Type B pancreatic cell (in vitro differentiated cells): ENCODE results near the gene TUBGCP5. TPM values are rescaled to one million over a fixed set of nuclear protein-coding genes. Genes with fewer than 3 reads are reported as not detected.
A peak's percentile ranks its signal among the peaks of the same experiment; 100 is the strongest.
"Not testable (repeated sequence)": the region's sequence is repeated elsewhere in the genome, so short reads cannot be mapped to it uniquely, and the experiment has no call there.

ENCODE experiments used
- DNase-seq: peaks from one replicate; pipeline ENCODE4 v3.0.0; 2021; ENCODE audit warnings: mixed read lengths; ENCODE audit not compliant: unreplicated experiment; ENCODE audit errors: extremely low spot score
- H3K27ac Mint-ChIP-seq: 2 replicates; pipeline ENCODE4 v1.8.0; 2021; ENCODE audit warnings: mild to moderate bottlenecking, mixed read lengths
- H3K27me3 Mint-ChIP-seq: 2 replicates; pipeline ENCODE4 v1.8.0; 2021; ENCODE audit warnings: mixed read lengths
- H3K36me3 Mint-ChIP-seq: 2 replicates; pipeline ENCODE4 v1.8.0; 2021; ENCODE audit warnings: mixed read lengths
- H3K4me1 Mint-ChIP-seq: one replicate; pipeline ENCODE4 v1.8.0; 2021; ENCODE audit warnings: mixed read lengths; ENCODE audit not compliant: unreplicated experiment
- H3K4me3 Mint-ChIP-seq: 2 replicates; pipeline ENCODE4 v1.8.0; 2021; ENCODE audit warnings: mild to moderate bottlenecking, mixed read lengths
- H3K9me3 Mint-ChIP-seq: 2 replicates; pipeline ENCODE4 v1.8.0; 2021; ENCODE audit warnings: mixed read lengths
- CTCF ChIP-seq: fragments of 200-600 bp; sonication (generic); conservative IDR thresholded peaks from 2 replicates; pipeline ENCODE4 v1.5.0; 2021; ENCODE audit warnings: antibody characterized with exemption, mild to moderate bottlenecking
- total RNA-seq: library from RNA; stranded (reverse); gene quantifications from 2 replicates; pipeline ENCODE4 v1.2.1, GENCODE V29; 2021; ENCODE audit warnings: low replicate concordance

TUBGCP5 gene
- total RNA-seq, 1 donor from 2014 or later, result 24.6 TPM

- no peaks in the 10 kb centered on the region for H3K36me3 Mint-ChIP-seq
- no peak overlapping the region for H3K4me3 Mint-ChIP-seq
- DNase-seq, result no peak
- TF ChIP-seq CTCF, result no peak
- H3K9me3 Mint-ChIP-seq, result no peaks in the 10 kb centered on the region
- no peaks in the 10 kb centered on the region for H3K4me1 Mint-ChIP-seq
- H3K27ac Mint-ChIP-seq, result no peak overlapping the region
- no peaks in the 10 kb centered on the region for H3K27me3 Mint-ChIP-seq
Observed at GRCh38 chr15:23050708-23051107, 11.3 kb upstream of the TUBGCP5 start.

DNA sequence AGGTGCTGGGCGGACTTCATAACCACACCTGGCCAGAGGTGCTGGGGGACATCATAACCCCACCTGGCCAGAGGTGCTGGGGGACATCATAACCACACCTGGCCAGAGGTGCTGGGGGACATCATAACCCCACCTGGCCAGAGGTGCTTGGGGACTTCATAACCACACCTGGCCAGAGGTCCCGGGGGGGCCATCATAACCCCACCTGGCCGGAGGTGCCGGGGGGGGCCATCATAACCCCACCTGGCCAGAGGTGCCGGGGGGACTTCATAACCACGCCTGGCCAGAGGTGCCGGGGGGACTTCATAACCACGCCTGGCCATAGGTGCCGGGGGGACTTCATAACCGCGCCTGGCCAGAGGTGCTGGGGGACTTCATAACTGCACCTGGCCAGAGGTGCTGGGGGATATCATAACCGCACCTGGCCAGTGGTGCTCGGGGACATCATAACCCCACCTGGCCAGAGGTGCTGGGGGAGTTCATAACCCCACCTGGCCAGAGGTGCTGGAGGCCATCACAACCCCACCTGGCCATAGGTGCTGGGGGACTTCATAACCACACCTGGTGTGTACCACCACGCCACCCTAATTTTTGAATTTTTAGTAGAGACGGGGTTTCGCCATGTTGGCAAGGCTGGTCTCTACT lies 10.7 kb upstream of the TUBGCP5 start:
- H3K36me3 Mint-ChIP-seq, result no peaks in the 10 kb centered on the region
- H3K27me3 Mint-ChIP-seq, result no peaks in the 10 kb centered on the region
- H3K9me3 Mint-ChIP-seq, result no peaks in the 10 kb centered on the region
- no peak for TF ChIP-seq CTCF
- no peak overlapping the region for H3K4me3 Mint-ChIP-seq
- DNase-seq, result no peak
- no peak overlapping the region for H3K27ac Mint-ChIP-seq
- H3K4me1 Mint-ChIP-seq, result no peaks in the 10 kb centered on the region

GRCh38 chr15:23048572-23049282 lies 9.4 kb upstream of the TUBGCP5 start:
- H3K4me3 Mint-ChIP-seq, DNase-seq, H3K9me3 Mint-ChIP-seq, H3K27ac Mint-ChIP-seq, H3K4me1 Mint-ChIP-seq, H3K27me3 Mint-ChIP-seq, H3K36me3 Mint-ChIP-seq: not testable (repeated sequence)

DNA sequence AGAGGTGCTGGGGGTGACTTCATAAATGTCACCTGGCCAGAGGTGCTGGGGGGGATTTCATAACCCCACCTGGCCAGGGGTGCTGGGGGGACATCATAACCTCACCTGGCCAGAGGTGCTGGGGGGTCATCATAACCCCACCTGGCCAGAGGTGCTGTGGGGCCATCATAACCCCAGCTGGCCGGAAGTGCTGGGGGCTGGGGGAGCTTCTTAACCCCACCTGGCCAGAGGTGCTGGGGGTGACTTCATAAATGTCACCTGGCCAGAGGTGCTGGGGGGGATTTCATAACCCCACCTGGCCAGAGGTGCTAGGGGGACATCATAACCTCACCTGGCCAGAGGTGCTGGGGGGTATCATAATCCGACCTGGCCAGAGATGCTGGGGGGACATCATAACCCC lies 4.6 kb upstream of the TUBGCP5 start:
- not testable (repeated sequence) for H3K9me3 Mint-ChIP-seq

DNA sequence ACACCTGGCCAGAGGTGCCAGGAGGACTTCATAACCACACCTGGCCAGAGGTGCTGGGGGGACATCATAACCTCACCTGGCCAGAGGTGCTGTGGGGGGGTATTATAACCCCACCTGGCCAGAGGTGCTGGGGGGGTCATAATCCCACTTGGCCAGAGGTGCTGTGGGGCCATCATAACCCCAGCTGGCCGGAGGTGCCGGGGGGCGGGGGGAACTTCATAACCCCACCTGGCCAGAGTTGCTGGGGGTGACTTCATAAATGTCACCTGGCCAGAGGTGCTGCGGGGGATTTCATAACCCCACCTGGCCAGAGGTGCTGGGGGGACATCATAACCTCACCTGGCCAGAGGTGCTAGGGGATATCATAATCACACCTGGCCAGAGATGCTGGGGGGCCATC lies 4.2 kb upstream of the TUBGCP5 start:
- H3K27me3 Mint-ChIP-seq, H3K4me3 Mint-ChIP-seq, H3K4me1 Mint-ChIP-seq, DNase-seq, H3K9me3 Mint-ChIP-seq, H3K36me3 Mint-ChIP-seq, H3K27ac Mint-ChIP-seq: not testable (repeated sequence)

More for the DNA sequence above, 4.6 kb upstream of the TUBGCP5 start:
- H3K36me3 Mint-ChIP-seq, H3K4me1 Mint-ChIP-seq, H3K4me3 Mint-ChIP-seq, H3K27me3 Mint-ChIP-seq, DNase-seq, H3K27ac Mint-ChIP-seq: not testable (repeated sequence)

DNA sequence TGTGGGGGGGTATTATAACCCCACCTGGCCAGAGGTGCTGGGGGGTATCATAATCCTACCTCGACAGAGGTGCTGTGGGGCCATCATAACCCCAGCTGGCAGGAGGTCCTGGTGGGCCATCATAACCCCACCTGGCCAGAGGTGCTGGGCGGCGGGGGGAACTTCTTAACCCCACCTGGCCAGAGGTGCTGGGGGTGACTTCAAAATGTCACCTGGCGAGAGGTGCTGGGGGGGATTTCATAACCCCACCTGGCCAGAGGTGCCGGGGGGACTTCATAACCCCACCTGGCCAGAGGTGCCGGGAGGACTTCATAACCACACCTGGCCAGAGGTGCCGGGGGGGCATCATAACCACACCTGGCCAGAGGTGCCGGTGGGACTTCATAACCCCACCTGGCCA lies 2.4 kb upstream of the TUBGCP5 start:
- DNase-seq, H3K9me3 Mint-ChIP-seq, H3K27me3 Mint-ChIP-seq, H3K4me3 Mint-ChIP-seq, H3K4me1 Mint-ChIP-seq, H3K27ac Mint-ChIP-seq, H3K36me3 Mint-ChIP-seq: not testable (repeated sequence)

GRCh38 chr15:23039917-23040281 lies 530 bp upstream of the TUBGCP5 start:
- H3K4me3 Mint-ChIP-seq, result peak overlapping the region; percentile 94
- DNase-seq, result no peak
- peaks cover 11% of the 10 kb centered on the region for H3K36me3 Mint-ChIP-seq
- H3K4me1 Mint-ChIP-seq, result peaks cover 4% of the 10 kb centered on the region
- TF ChIP-seq CTCF, result peak; percentile 19
- peak overlapping the region; percentile 89 for H3K27ac Mint-ChIP-seq
- no peaks in the 10 kb centered on the region for H3K27me3 Mint-ChIP-seq
- no peaks in the 10 kb centered on the region for H3K9me3 Mint-ChIP-seq
